Iris pigment epithelial cell (primary cell): Measurements from ENCODE around the gene ANGPTL7.
A peak's percentile ranks its signal among the peaks of the same experiment; 100 is the strongest.
"Not testable (repeated sequence)": the region's sequence is repeated elsewhere in the genome, so short reads cannot be mapped to it uniquely, and the experiment has no call there.

Source experiments
- DNase-seq: peaks from one replicate; pipeline ENCODE4 v3.0.0-alpha.2; 2011; ENCODE audit warnings: low read depth

ANGPTL7 gene

GRCh38 chr1:11188858-11189451 is at the start of gene ANGPTL7:
Gene ANGPTL7, plus strand, starts transcription at chr1:11189355. Its CDS starts 225 bp downstream, at chr1:11189580.
- DNase-seq: no peak

- DNase-seq: no peak
These were observed 46.4 kb upstream of the ANGPTL7 start for GRCh38 chr1:11142618-11143391.

- DNase-seq: no peak
These were observed 45.8 kb upstream of the ANGPTL7 start for GRCh38 chr1:11143401-11143800.

GRCh38 chr1:11143907-11144306 is 45.2 kb upstream of the ANGPTL7 start:
- no peak for DNase-seq

GRCh38 chr1:11144570-11145256 is 44.4 kb upstream of the ANGPTL7 start:
- no peak for DNase-seq

GRCh38 chr1:11145741-11146140 is 43.4 kb upstream of the ANGPTL7 start:
- no peak for DNase-seq

GRCh38 chr1:11147197-11147770 is 41.9 kb upstream of the ANGPTL7 start:
- DNase-seq: peak; percentile 28

- no peak for DNase-seq
These were observed 38.8 kb upstream of the ANGPTL7 start for GRCh38 chr1:11150326-11150725.

- no peak for DNase-seq
These were observed 38.0 kb upstream of the ANGPTL7 start for GRCh38 chr1:11151114-11151513.

GRCh38 chr1:11151826-11152612 is 37.1 kb upstream of the ANGPTL7 start:
- no peak for DNase-seq

GRCh38 chr1:11152755-11153154 is 36.4 kb upstream of the ANGPTL7 start:
- no peak for DNase-seq

GRCh38 chr1:11153184-11153583 is 36.0 kb upstream of the ANGPTL7 start:
- DNase-seq: no peak

GRCh38 chr1:11156441-11156840 is 32.7 kb upstream of the ANGPTL7 start:
- no peak for DNase-seq

GRCh38 chr1:11156963-11157362 is 32.2 kb upstream of the ANGPTL7 start:
- DNase-seq: no peak

GRCh38 chr1:11157394-11157793 is 31.8 kb upstream of the ANGPTL7 start:
- no peak for DNase-seq

GRCh38 chr1:11157867-11158266 is 31.3 kb upstream of the ANGPTL7 start:
- peak; percentile 51 for DNase-seq

- DNase-seq: no peak
These were observed 30.9 kb upstream of the ANGPTL7 start for GRCh38 chr1:11158291-11158690.

- peak; percentile 96 for DNase-seq
These were observed 30.3 kb upstream of the ANGPTL7 start for GRCh38 chr1:11158720-11159321.

- DNase-seq: not testable (repeated sequence)
These were observed 26.4 kb upstream of the ANGPTL7 start for GRCh38 chr1:11162752-11163151.

- DNase-seq: not testable (repeated sequence)
These were observed 22.4 kb upstream of the ANGPTL7 start for GRCh38 chr1:11166744-11167143.

GRCh38 chr1:11168731-11169130 is 20.4 kb upstream of the ANGPTL7 start:
- no peak for DNase-seq
